HUDEP-2 (cell line): ENCODE measurements around the gene SDR39U1.
A peak's percentile ranks its signal among the peaks of the same experiment; 100 is the strongest.

Experiments used
- DNase-seq, 76 experiments: peaks; one replicate each; lab custom pipeline; 2025; ENCODE audit not compliant: unreplicated experiment in 76 of 76; lab: John Stamatoyannopoulos, UW

Gene SDR39U1

GRCh38 chr14:24392325-24393091 is 50.1 kb downstream of the SDR39U1 start:
- peak in 1 of 76 experiments; percentile 10 for DNase-seq

- DNase-seq = no peak
These were observed 51.7 kb downstream of the SDR39U1 start for GRCh38 chr14:24390701-24391468.
